HCT116 (cell line): Measurements from ENCODE around the gene EPHA3. TPM values are rescaled to one million over a fixed set of nuclear protein-coding genes. Genes with fewer than 3 reads are reported as not detected.

Experiments
- ATAC-seq: fragments of 200-7000 bp; cut with Tn5 transposase; 2 replicates; pipeline ENCODE4 v1.9.1; 2020; ENCODE audit warnings: mild to moderate bottlenecking, moderate library complexity
- BruUV-seq: library from RNA; stranded (reverse); fragments of 400-500 nt; replicated peaks from 2 replicates; lab custom pipeline; 2021; lab: Mats Ljungman, UMichigan
- CTCF ChIA-PET: fragments of 300-600 bp; sonication (Branson Sonifier 250); formaldehyde crosslinking; loops from one replicate; lab custom pipeline; 2021; ENCODE audit warnings: antibody characterized with exemption; lab: Charles Lee
- POLR2A ChIA-PET: fragments of 300-600, 350-600 bp; sonication (Branson Sonifier 250); formaldehyde crosslinking; loops from one replicate; lab custom pipeline; 2021; ENCODE audit warnings: antibody characterized with exemption; lab: Charles Lee
- RAD21 ChIA-PET, 2 experiments: fragments of 300-600 bp; sonication (Branson Sonifier 250); formaldehyde crosslinking; loops; one replicate each; lab custom pipeline; 2023; ENCODE audit warnings: low total read pairs in 2 of 2; ENCODE audit not compliant: uncharacterized antibody in 2 of 2, unreplicated experiment in 2 of 2, low non-redundant PET in 1 of 2; lab: Charles Lee
- DNase-seq: peaks from one replicate; pipeline ENCODE4 v3.0.0-alpha.2; 2010; ENCODE audit warnings: low read depth, low spot score
- H2AFZ ChIP-seq: fragments of 200-600 bp; shearing (Covaris generic), sonication (generic); 2 replicates; pipeline ENCODE4 v1.6.1; 2017; ENCODE audit warnings: low read depth, mixed run types, mixed read lengths, antibody characterized with exemption, low read length; ENCODE audit not compliant: poor library complexity, severe bottlenecking
- H3K27ac ChIP-seq: 2 replicates; pipeline ENCODE4 v1.5.1; 2012; ENCODE audit warnings: low read depth, low read length
- H3K27me3 ChIP-seq: fragments of 200-600 bp; sonication (generic); 2 replicates; pipeline ENCODE4 v1.6.1; 2016; ENCODE audit warnings: mixed run types, low read length, mixed read lengths; ENCODE audit not compliant: insufficient read depth
- H3K36me3 ChIP-seq, 2 experiments: fragments of 200-500 bp in 1 of 2; fragments of 200-600 bp in 1 of 2; sonication (Bioruptor generic) in 1 of 2; sonication (generic) in 1 of 2; 2 replicates each; pipeline versions ENCODE4 v1.5.1 to v1.6.1; 2014 to 2016; ENCODE audit warnings: low read length in 2 of 2, inconsistent platforms in 1 of 2, mixed read lengths in 1 of 2, mixed run types in 1 of 2; ENCODE audit not compliant: insufficient read depth in 2 of 2, control insufficient read depth in 1 of 2
- H3K4me1 ChIP-seq, 2 experiments: fragments of 200-600 bp in 1 of 2; sonication (generic) in 1 of 2; 2 replicates each; pipeline versions ENCODE4 v1.5.1 to v1.6.1; 2012 to 2017; ENCODE audit warnings: low read length in 2 of 2, inconsistent platforms in 1 of 2, mild to moderate bottlenecking in 1 of 2, mixed read lengths in 1 of 2, mixed run types in 1 of 2, moderate library complexity in 1 of 2; ENCODE audit not compliant: insufficient read depth in 2 of 2, control insufficient read depth in 1 of 2
- H3K4me2 ChIP-seq: fragments of 200-600 bp; sonication (generic); 2 replicates; pipeline ENCODE4 v1.6.1; 2017; ENCODE audit warnings: mixed run types, low read length, mixed read lengths
- H3K4me3 ChIP-seq, 2 experiments: fragments of 200-600 bp in 1 of 2; sonication (generic) in 1 of 2; replicated peaks in 1 of 2; 2 replicates each; pipeline ENCODE4 v1.5.1; 2011 to 2016; ENCODE audit warnings: low read length in 2 of 2, control low read depth in 1 of 2, low read depth in 1 of 2, mild to moderate bottlenecking in 1 of 2, mixed read lengths in 1 of 2, mixed run types in 1 of 2
- H3K79me2 ChIP-seq: fragments of 200-600 bp; sonication (generic); 2 replicates; pipeline ENCODE4 v1.6.1; 2017; ENCODE audit warnings: mild to moderate bottlenecking, mixed run types, low read length, moderate library complexity, mixed read lengths; ENCODE audit not compliant: insufficient read depth
- H3K9ac ChIP-seq: fragments of 200-600 bp; sonication (generic); 2 replicates; pipeline ENCODE4 v1.6.1; 2016; ENCODE audit warnings: low read length, mixed read lengths
- H3K9me2 ChIP-seq: fragments of 200-600 bp; sonication (generic), shearing (Covaris generic); 2 replicates; pipeline ENCODE4 v1.6.1; 2017; ENCODE audit warnings: mixed run types, mild to moderate bottlenecking, moderate library complexity; ENCODE audit not compliant: insufficient read depth
- H3K9me3 ChIP-seq, 2 experiments: fragments of 200-500 bp in 1 of 2; fragments of 200-600 bp in 1 of 2; sonication (Bioruptor generic) in 1 of 2; sonication (generic) in 1 of 2; 2 replicates each; pipeline ENCODE4 v1.6.1; 2014 to 2017; ENCODE audit warnings: low read length in 2 of 2, mixed read lengths in 2 of 2, inconsistent platforms in 1 of 2, low read depth in 1 of 2, mild to moderate bottlenecking in 1 of 2, mixed run types in 1 of 2, moderate library complexity in 1 of 2; ENCODE audit not compliant: control insufficient read depth in 1 of 2, insufficient read depth in 1 of 2
- H4K20me1 ChIP-seq: fragments of 200-600 bp; sonication (generic), shearing (Covaris generic); 2 replicates; pipeline ENCODE4 v1.6.1; 2017; ENCODE audit warnings: mixed run types, mild to moderate bottlenecking, moderate library complexity; ENCODE audit not compliant: insufficient read depth
- ATF3 ChIP-seq: IDR thresholded peaks from 2 replicates; pipeline ENCODE4 v1.6.1; 2012
- CBX3 ChIP-seq: IDR thresholded peaks from 2 replicates; pipeline ENCODE4 v1.6.1; 2012; ENCODE audit warnings: low read depth
- EGR1 ChIP-seq: IDR thresholded peaks from 2 replicates; pipeline ENCODE4 v1.6.1; 2012; ENCODE audit warnings: low read depth
- ELF1 ChIP-seq: IDR thresholded peaks from 2 replicates; pipeline ENCODE4 v1.6.1; 2012; ENCODE audit warnings: low read depth, borderline replicate concordance
- EZH2 ChIP-seq: fragments of 200-600 bp; sonication (generic); IDR thresholded peaks from 2 replicates; pipeline ENCODE4 v1.6.1; 2017; ENCODE audit warnings: antibody characterized with exemption, mixed run types
- EZH2phosphoT487 ChIP-seq: fragments of 200-600 bp; IDR thresholded peaks from 2 replicates; pipeline ENCODE4 v1.6.1; 2018; ENCODE audit warnings: antibody characterized with exemption, borderline replicate concordance
- FOSL1 ChIP-seq: IDR thresholded peaks from 2 replicates; pipeline ENCODE4 v1.6.1; 2012; ENCODE audit warnings: low read depth
- JUND ChIP-seq: IDR thresholded peaks from 2 replicates; pipeline ENCODE4 v1.6.1; 2012
- MAX ChIP-seq: IDR thresholded peaks from 2 replicates; pipeline ENCODE4 v1.6.1; 2012
- REST ChIP-seq: IDR thresholded peaks from 2 replicates; pipeline ENCODE4 v1.6.1; 2012; ENCODE audit warnings: low read depth
- SIN3A ChIP-seq: IDR thresholded peaks from 2 replicates; pipeline ENCODE4 v1.6.1; 2012; ENCODE audit warnings: low read depth
- SRF ChIP-seq: IDR thresholded peaks from 2 replicates; pipeline ENCODE4 v1.6.1; 2012; ENCODE audit warnings: low read depth
- TCF7L2 ChIP-seq: IDR thresholded peaks from 2 replicates; pipeline ENCODE4 v1.7.0; 2011; ENCODE audit warnings: borderline replicate concordance, inconsistent platforms; ENCODE audit not compliant: insufficient read depth, insufficient read length; ENCODE audit errors: extremely low read depth
- YY1 ChIP-seq: IDR thresholded peaks from 2 replicates; pipeline ENCODE4 v1.6.1; 2011; ENCODE audit warnings: low read length, low read depth, moderate library complexity, mild to moderate bottlenecking; ENCODE audit not compliant: insufficient replicate concordance; ENCODE audit errors: extremely low read depth
- ZFX ChIP-seq: fragments of 450-650 bp; IDR thresholded peaks from 2 replicates; pipeline ENCODE4 v1.6.1; 2017
- ZNF274 ChIP-seq: fragments of 200-500 bp; sonication (Bioruptor generic); IDR thresholded peaks from 2 replicates; pipeline ENCODE4 v1.6.1; 2014; ENCODE audit warnings: mild to moderate bottlenecking, low read depth, low read length, inconsistent platforms
- intact Hi-C: fragments of 100-400 bp; cut with micrococcal nuclease; formaldehyde crosslinking; loops from 2 replicates; pipeline ENCODE4 v1.10.0; 2022
- total RNA-seq: library from RNA; stranded (reverse); gene quantifications from one replicate; pipeline ENCODE4 v1.2.1, GENCODE V29; 2021; ENCODE audit not compliant: unreplicated experiment

EPHA3 gene
- total RNA-seq, 1 experiment from 2014 or later: not detected

GRCh38 chr3:89280301-89280700 is 172.9 kb downstream of the EPHA3 start (continued):
- TF ChIP-seq SIN3A (no peak), ZFX (no peak), SRF (no peak), EGR1 (no peak)
- TF ChIP-seq, all 23 proteins: peak for 0

GRCh38 chr3:89280822-89281365 is 173.5 kb downstream of the EPHA3 start:
- Histone ChIP-seq H3K9ac (no peak overlapping the region), H3K27ac (no peak overlapping the region), H3K4me1 (no peaks in the 10 kb centered on the region), H3K4me2 (no peak overlapping the region), H3K9me3 (peaks cover 14 to 28% of the 10 kb centered on the region in 2 experiments; a peak in 2 of 4 replicates)
- ChIA-PET RAD21 (no interaction called here), POLR2A (no interaction called here)
- TF ChIP-seq EZH2 (no peak), JUND (no peak), YY1 (no peak), ELF1 (no peak)
- TF ChIP-seq, all 23 proteins: peak for 0
- no peaks in the 10 kb centered on the region for H3K9me2 ChIP-seq
- ATAC-seq: no peak
- H3K79me2 ChIP-seq: no peaks in the 10 kb centered on the region
- no peak overlapping the region for H3K4me3 ChIP-seq
- no peak overlapping the region for H2AFZ ChIP-seq
- no peaks in the 10 kb centered on the region for H3K27me3 ChIP-seq
- CTCF ChIA-PET: no interaction called here
- intact Hi-C loops: no loop called here
- BruUV-seq: no TSS peak
- no peaks in the 10 kb centered on the region; the same call in 1 of the 2 replicates for H4K20me1 ChIP-seq
- no peak for DNase-seq
- H3K36me3 ChIP-seq: no peaks in the 10 kb centered on the region

- Histone ChIP-seq H3K4me3 (no peak overlapping the region), H3K79me2 (no peaks in the 10 kb centered on the region), H3K9me2 (no peaks in the 10 kb centered on the region), H3K9ac (no peak overlapping the region), H3K27ac (no peak overlapping the region), H4K20me1 (no peaks in the 10 kb centered on the region), H3K4me1 (no peaks in the 10 kb centered on the region), H2AFZ (no peak overlapping the region), H3K27me3 (no peaks in the 10 kb centered on the region), H3K9me3 (peaks cover 3 to 15% of the 10 kb centered on the region in 2 experiments; a peak in 1 of 4 replicates), H3K4me2 (no peak overlapping the region), H3K36me3 (no peaks in the 10 kb centered on the region)
- intact Hi-C loops: no loop called here
- RAD21 ChIA-PET: no interaction called here
- CTCF ChIA-PET: no interaction called here
- DNase-seq (no peak), ATAC-seq (no peak)
- BruUV-seq: no TSS peak
- POLR2A ChIA-PET: no interaction called here
- no peak for TF ChIP-seq FOSL1
- TF ChIP-seq MAX: no peak
- TF ChIP-seq ZNF274: no peak
- TF ChIP-seq SRF: no peak
- no peak for TF ChIP-seq CBX3
- TF ChIP-seq SIN3A: no peak
- no peak for TF ChIP-seq ZFX
- no peak for TF ChIP-seq TCF7L2
- no peak for TF ChIP-seq EZH2phosphoT487
- TF ChIP-seq REST: no peak
- TF ChIP-seq ATF3: no peak
Observed at GRCh38 chr3:89287902-89288508, 180.6 kb downstream of the EPHA3 start.
